Raji (cell line): Measurements from ENCODE around the gene CPSF7.

ENCODE experiments used
- POLR2A ChIP-seq: IDR thresholded peaks from 2 replicates; pipeline ENCODE4 v1.6.1; 2011; ENCODE audit warnings: low read depth, low read length, control low read depth; ENCODE audit not compliant: insufficient read depth

The CPSF7 gene

GRCh38 chr11:61353131-61354067, 76.4 kb downstream of the CPSF7 start:
- TF ChIP-seq POLR2A, result no peak
